Measurements from ENCODE around the gene ANGPTL2.

The ANGPTL2 gene

DNA sequence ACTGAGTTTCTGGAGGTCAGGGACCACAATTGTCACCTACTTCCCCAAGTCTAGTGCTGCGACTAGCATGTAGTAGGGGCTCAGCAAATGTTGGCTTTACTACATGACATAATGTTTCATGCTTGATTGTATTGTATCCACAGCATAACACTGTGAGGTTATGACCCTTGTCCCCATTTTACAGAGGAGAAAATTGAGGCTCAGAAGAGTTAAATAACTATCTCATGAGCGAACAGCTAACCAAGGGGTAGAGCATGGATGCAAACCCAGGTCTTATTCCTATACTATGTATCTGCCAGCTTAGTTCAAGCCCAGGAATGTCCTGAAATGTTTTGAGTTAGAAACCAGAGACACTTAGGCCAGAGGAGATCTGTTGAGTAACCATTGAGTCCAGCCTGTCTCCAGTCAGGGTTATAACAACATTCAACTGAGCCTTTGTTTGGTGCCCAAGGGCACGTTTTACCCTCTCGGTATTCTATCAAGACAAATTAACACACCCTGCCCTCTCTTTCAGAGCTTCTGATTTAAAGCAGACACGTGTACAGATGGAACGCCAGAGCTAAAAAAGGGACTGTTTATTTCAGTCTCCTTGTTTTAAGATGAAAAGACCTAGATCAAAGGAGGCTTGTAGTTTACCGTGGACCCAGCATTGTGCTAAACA, 16.5 kb downstream of the ANGPTL2 start:
- Histone ChIP-seq H3K9me2 (ENCODE audit: low read depth, low read length) (no peaks in the 10 kb centered on the region), H2AFZ (ENCODE audit: low read length) (no peak overlapping the region), H4K20me1 (ENCODE audit: insufficient read depth, low read length) (no peaks in the 10 kb centered on the region), H3K9me3 (ENCODE audit: low read length) (no peaks in the 10 kb centered on the region), H3K4me2 (ENCODE audit: low read length) (no peak overlapping the region), H3K27ac (ENCODE audit: low read depth, low read length, poor library complexity, severe bottlenecking) (no peak overlapping the region), H3K36me3 (ENCODE audit: insufficient read depth, low read length) (no peaks in the 10 kb centered on the region), H3K27me3 (ENCODE audit: insufficient read depth, low read length) (no peaks in the 10 kb centered on the region), H3K79me2 (ENCODE audit: insufficient read depth, low read length) (no peaks in the 10 kb centered on the region), H3K9ac (ENCODE audit: low read length) (no peak overlapping the region), H3K4me3 (ENCODE audit: low read depth, low read length, poor library complexity, severe bottlenecking) (no peak overlapping the region), H3K4me1 (ENCODE audit: insufficient read depth, low read length, severe bottlenecking) (no peaks in the 10 kb centered on the region), H3F3A (ENCODE audit: insufficient read depth, low read length) (no peaks in the 10 kb centered on the region)
- no peak for TF ChIP-seq EZH2 (IDR thresholded peaks at IDR 0.05; ENCODE audit: borderline replicate concordance, low read length)
- TF ChIP-seq, protein P1, sequence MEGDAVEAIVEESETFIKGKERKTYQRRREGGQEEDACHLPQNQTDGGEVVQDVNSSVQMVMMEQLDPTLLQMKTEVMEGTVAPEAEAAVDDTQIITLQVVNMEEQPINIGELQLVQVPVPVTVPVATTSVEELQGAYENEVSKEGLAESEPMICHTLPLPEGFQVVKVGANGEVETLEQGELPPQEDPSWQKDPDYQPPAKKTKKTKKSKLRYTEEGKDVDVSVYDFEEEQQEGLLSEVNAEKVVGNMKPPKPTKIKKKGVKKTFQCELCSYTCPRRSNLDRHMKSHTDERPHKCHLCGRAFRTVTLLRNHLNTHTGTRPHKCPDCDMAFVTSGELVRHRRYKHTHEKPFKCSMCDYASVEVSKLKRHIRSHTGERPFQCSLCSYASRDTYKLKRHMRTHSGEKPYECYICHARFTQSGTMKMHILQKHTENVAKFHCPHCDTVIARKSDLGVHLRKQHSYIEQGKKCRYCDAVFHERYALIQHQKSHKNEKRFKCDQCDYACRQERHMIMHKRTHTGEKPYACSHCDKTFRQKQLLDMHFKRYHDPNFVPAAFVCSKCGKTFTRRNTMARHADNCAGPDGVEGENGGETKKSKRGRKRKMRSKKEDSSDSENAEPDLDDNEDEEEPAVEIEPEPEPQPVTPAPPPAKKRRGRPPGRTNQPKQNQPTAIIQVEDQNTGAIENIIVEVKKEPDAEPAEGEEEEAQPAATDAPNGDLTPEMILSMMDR (IDR thresholded peaks at IDR 0.05; ENCODE audit: low read length) = no peak

DNA sequence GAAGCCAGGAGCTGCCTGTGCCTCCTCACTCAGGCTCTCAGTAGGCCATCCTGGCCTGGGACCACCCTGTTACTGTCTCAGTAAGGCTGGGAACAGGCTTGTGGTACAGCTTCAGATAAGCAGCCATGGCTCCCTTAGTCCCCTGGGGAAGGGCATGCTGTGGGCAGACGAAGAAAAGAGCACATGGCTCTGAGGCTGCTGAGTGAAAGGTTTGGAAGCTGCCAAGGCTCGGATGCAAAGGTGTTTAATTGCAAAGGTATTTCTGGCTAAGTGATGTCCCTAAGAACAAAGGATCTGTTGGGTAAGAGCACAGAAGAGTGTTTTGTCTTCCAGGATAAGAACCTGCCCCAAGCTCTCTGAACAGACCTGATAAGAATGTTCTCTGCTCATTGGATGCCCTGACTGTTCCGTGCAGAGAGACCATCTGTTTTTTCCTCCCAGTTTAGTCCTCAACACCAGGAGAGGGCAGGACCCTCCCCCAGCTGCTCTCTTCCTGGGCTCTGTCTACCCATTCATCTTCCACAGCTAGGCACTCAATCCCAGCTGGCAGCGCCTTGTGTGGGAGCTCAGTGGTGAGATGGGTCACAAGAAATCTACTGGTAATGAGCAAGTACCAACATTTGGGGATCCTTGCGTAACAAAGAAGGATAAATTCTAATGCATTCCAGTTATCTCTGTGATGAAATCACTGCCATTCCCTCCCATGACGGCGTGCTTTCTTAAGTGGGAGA, 17.7 kb downstream of the ANGPTL2 start:
- no peaks in the 10 kb centered on the region for H3K9me3 ChIP-seq (ENCODE audit: low read length)

DNA sequence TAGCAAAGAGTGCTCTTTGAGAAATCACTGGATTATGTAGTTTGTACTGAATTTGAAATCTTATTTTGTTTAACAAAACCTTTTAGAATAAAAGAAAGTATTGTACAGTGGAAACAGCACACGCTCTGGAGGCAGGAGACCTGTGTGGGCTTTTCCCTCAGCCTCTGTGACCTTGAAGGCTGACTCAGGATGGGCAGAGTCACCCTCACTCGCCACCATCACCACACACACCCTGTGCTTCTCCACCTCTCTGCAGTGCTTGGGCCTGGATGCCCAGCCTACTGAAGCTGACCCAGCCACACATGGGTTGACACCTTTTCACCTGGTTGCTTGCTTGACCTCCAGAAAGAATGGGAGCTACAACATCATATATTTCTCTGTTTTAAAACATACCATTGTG, 19.6 kb downstream of the ANGPTL2 start:
- H3F3A ChIP-seq (ENCODE audit: insufficient read depth, low read length) = no peaks in the 10 kb centered on the region
- H3K4me2 ChIP-seq (ENCODE audit: low read length) = no peak overlapping the region
- no peak overlapping the region for H3K27ac ChIP-seq (ENCODE audit: low read depth, low read length, poor library complexity, severe bottlenecking)
- no peak overlapping the region for H2AFZ ChIP-seq (ENCODE audit: low read length)
- H3K36me3 ChIP-seq (ENCODE audit: insufficient read depth, low read length) = no peaks in the 10 kb centered on the region
- no peaks in the 10 kb centered on the region for H3K27me3 ChIP-seq (ENCODE audit: insufficient read depth, low read length)
- H3K4me1 ChIP-seq (ENCODE audit: insufficient read depth, low read length, severe bottlenecking) = no peaks in the 10 kb centered on the region
- no peaks in the 10 kb centered on the region for H4K20me1 ChIP-seq (ENCODE audit: insufficient read depth, low read length)
- no peaks in the 10 kb centered on the region for H3K9me3 ChIP-seq (ENCODE audit: low read length)
- H3K4me3 ChIP-seq (ENCODE audit: low read depth, low read length, poor library complexity, severe bottlenecking) = no peak overlapping the region
- no peaks in the 10 kb centered on the region for H3K9me2 ChIP-seq (ENCODE audit: low read depth, low read length)
- TF ChIP-seq, protein P1 (IDR thresholded peaks at IDR 0.05; ENCODE audit: low read length) = no peak
- TF ChIP-seq EZH2 (IDR thresholded peaks at IDR 0.05; ENCODE audit: borderline replicate concordance, low read length) = no peak
- H3K79me2 ChIP-seq (ENCODE audit: insufficient read depth, low read length) = no peaks in the 10 kb centered on the region
- H3K9ac ChIP-seq (ENCODE audit: low read length) = no peak overlapping the region

More for the DNA sequence above, 17.7 kb downstream of the ANGPTL2 start:
- H3K4me1 ChIP-seq (ENCODE audit: insufficient read depth, low read length, severe bottlenecking) = no peaks in the 10 kb centered on the region
- H3K4me3 ChIP-seq (ENCODE audit: low read depth, low read length, poor library complexity, severe bottlenecking) = no peak overlapping the region
- H3K36me3 ChIP-seq (ENCODE audit: insufficient read depth, low read length) = no peaks in the 10 kb centered on the region
- H3K9ac ChIP-seq (ENCODE audit: low read length) = no peak overlapping the region
- no peaks in the 10 kb centered on the region for H3F3A ChIP-seq (ENCODE audit: insufficient read depth, low read length)
- no peaks in the 10 kb centered on the region for H3K27me3 ChIP-seq (ENCODE audit: insufficient read depth, low read length)
- H3K9me2 ChIP-seq (ENCODE audit: low read depth, low read length) = no peaks in the 10 kb centered on the region
- H3K4me2 ChIP-seq (ENCODE audit: low read length) = no peak overlapping the region
- H3K27ac ChIP-seq (ENCODE audit: low read depth, low read length, poor library complexity, severe bottlenecking) = no peak overlapping the region
- TF ChIP-seq, protein P1 (IDR thresholded peaks at IDR 0.05; ENCODE audit: low read length) = no peak
- no peak for TF ChIP-seq EZH2 (IDR thresholded peaks at IDR 0.05; ENCODE audit: borderline replicate concordance, low read length)
- H3K79me2 ChIP-seq (ENCODE audit: insufficient read depth, low read length) = no peaks in the 10 kb centered on the region
- no peaks in the 10 kb centered on the region for H4K20me1 ChIP-seq (ENCODE audit: insufficient read depth, low read length)
- no peak overlapping the region for H2AFZ ChIP-seq (ENCODE audit: low read length)
